ENCODE measurements around the gene DLG5.
"Not testable (repeated sequence)": the region's sequence is repeated elsewhere in the genome, so short reads cannot be mapped to it uniquely, and the experiment has no call there.

DLG5 gene

DNA sequence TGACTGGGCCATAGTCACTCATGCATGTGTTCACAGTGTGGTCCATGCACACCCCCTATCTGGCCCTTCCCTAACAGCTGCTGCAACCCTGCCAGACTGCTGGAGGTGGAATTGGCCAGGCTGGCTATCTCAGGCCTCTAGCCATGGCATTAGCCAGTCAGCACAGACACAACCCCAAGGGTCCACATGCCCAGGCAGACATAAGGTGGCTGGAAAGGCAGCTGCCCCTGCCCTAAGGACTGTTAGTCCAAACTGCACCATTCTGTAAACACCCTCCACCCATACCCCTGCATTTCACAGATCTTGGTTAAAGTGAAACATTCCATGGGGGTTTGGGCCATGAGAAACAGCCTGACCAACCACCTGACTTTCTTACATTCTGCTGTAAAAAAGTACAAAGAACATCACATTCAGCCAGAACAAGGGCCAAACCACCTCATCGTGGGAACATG is 151.6 kb downstream of the DLG5 start:
- Histone ChIP-seq H3K4me3 (ENCODE audit: low read length, poor library complexity, severe bottlenecking) (no peak overlapping the region), H3K27me3 (ENCODE audit: insufficient read depth, low read length, poor library complexity, severe bottlenecking) (no peaks in the 10 kb centered on the region), H3K36me3 (ENCODE audit: insufficient read depth, low read length) (no peaks in the 10 kb centered on the region), H3K79me2 (ENCODE audit: insufficient read depth, low read length) (no peaks in the 10 kb centered on the region), H3K9me3 (ENCODE audit: insufficient read depth, low read depth, low read length) (peaks cover 15% of the 10 kb centered on the region; the same call in 1 of the 2 replicates), H2AFZ (ENCODE audit: low read length) (no peak overlapping the region), H3K4me2 (ENCODE audit: low read depth, low read length, poor library complexity, severe bottlenecking) (no peak overlapping the region), H4K20me1 (ENCODE audit: insufficient read depth, low read length, poor library complexity, severe bottlenecking) (no peaks in the 10 kb centered on the region), H3F3A (ENCODE audit: low read depth) (no peaks in the 10 kb centered on the region), H3K9me2 (replicated peaks; ENCODE audit: low read depth, low read length) (no peaks in the 10 kb centered on the region), H3K9ac (ENCODE audit: low read depth, low read length, poor library complexity, severe bottlenecking) (no peak overlapping the region), H3K4me1 (ENCODE audit: insufficient read depth, low read length, poor library complexity, severe bottlenecking) (no peaks in the 10 kb centered on the region)
- TF ChIP-seq, protein P1, sequence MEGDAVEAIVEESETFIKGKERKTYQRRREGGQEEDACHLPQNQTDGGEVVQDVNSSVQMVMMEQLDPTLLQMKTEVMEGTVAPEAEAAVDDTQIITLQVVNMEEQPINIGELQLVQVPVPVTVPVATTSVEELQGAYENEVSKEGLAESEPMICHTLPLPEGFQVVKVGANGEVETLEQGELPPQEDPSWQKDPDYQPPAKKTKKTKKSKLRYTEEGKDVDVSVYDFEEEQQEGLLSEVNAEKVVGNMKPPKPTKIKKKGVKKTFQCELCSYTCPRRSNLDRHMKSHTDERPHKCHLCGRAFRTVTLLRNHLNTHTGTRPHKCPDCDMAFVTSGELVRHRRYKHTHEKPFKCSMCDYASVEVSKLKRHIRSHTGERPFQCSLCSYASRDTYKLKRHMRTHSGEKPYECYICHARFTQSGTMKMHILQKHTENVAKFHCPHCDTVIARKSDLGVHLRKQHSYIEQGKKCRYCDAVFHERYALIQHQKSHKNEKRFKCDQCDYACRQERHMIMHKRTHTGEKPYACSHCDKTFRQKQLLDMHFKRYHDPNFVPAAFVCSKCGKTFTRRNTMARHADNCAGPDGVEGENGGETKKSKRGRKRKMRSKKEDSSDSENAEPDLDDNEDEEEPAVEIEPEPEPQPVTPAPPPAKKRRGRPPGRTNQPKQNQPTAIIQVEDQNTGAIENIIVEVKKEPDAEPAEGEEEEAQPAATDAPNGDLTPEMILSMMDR (conservative IDR thresholded peaks at IDR 0.05; ENCODE audit: low read length): no peak
- TF ChIP-seq EZH2phosphoT487 (IDR thresholded peaks at IDR 0.05; ENCODE audit: borderline replicate concordance): no peak

DNA sequence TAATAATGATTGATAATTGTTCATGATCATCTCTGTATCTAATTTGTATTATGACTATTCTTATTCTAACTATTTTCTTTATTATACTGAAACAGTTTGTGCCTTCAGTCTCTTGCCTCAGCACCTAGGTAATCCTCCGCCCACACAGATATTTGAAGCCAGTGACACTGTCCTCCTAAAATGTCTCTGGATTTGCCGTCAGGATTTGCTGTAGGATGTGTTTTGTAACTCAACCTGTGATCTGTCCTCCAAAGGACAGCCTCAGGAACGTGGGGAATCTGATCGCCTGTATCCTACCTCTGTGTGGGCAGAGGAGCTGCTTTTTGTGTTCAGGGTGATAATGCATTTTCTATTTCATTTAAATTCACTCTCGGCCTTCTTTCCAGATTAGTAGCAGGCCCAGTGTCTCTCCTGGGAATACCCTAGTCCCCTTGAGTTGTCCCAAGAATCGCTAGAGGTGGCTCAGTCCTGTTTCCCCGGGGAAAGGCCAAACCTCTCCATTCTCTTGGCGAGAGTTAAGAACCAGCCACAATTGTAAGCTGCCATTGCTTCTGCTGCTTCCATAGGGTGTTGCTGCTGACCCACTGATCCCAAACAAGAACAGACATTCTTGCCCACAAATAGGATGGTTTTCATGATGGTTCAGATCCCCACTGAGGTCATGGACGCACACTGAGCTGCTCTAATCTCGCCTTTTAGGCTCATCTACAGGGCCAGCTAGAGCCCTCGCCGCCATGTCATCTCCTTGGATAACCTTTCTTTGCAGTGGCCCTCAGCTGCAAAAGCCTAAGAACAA is 152.7 kb downstream of the DLG5 start:
- TF ChIP-seq, protein P1 (conservative IDR thresholded peaks at IDR 0.05; ENCODE audit: low read length): no peak
- TF ChIP-seq EZH2phosphoT487 (IDR thresholded peaks at IDR 0.05; ENCODE audit: borderline replicate concordance): no peak
- Histone ChIP-seq H2AFZ (ENCODE audit: low read length) (no peak overlapping the region), H3K36me3 (ENCODE audit: insufficient read depth, low read length) (no peaks in the 10 kb centered on the region)

GRCh38 chr10:77772852-77773600 is 153.5 kb downstream of the DLG5 start:
- not testable (repeated sequence) for H3F3A ChIP-seq (ENCODE audit: low read depth); H3K27me3 ChIP-seq (ENCODE audit: insufficient read depth, low read length, poor library complexity, severe bottlenecking); H3K9ac ChIP-seq (ENCODE audit: low read depth, low read length, poor library complexity, severe bottlenecking); H3K4me3 ChIP-seq (ENCODE audit: low read length, poor library complexity, severe bottlenecking); H3K9me2 ChIP-seq (replicated peaks; ENCODE audit: low read depth, low read length); H3K4me2 ChIP-seq (ENCODE audit: low read depth, low read length, poor library complexity, severe bottlenecking); H3K4me1 ChIP-seq (ENCODE audit: insufficient read depth, low read length, poor library complexity, severe bottlenecking); H4K20me1 ChIP-seq (ENCODE audit: insufficient read depth, low read length, poor library complexity, severe bottlenecking); H3K79me2 ChIP-seq (ENCODE audit: insufficient read depth, low read length); H3K36me3 ChIP-seq (ENCODE audit: insufficient read depth, low read length); H2AFZ ChIP-seq (ENCODE audit: low read length)
- peaks cover 15% of the 10 kb centered on the region; the same call in 1 of the 2 replicates for H3K9me3 ChIP-seq (ENCODE audit: insufficient read depth, low read depth, low read length)

More for the DNA sequence above, 152.7 kb downstream of the DLG5 start:
- H3K9ac ChIP-seq (ENCODE audit: low read depth, low read length, poor library complexity, severe bottlenecking): no peak overlapping the region
- no peaks in the 10 kb centered on the region for H3K79me2 ChIP-seq (ENCODE audit: insufficient read depth, low read length)
- no peaks in the 10 kb centered on the region for H3K9me2 ChIP-seq (replicated peaks; ENCODE audit: low read depth, low read length)
- H3K9me3 ChIP-seq (ENCODE audit: insufficient read depth, low read depth, low read length): peaks cover 15% of the 10 kb centered on the region; the same call in 1 of the 2 replicates
- H3K27me3 ChIP-seq (ENCODE audit: insufficient read depth, low read length, poor library complexity, severe bottlenecking): no peaks in the 10 kb centered on the region
- H3F3A ChIP-seq (ENCODE audit: low read depth): no peaks in the 10 kb centered on the region
- H4K20me1 ChIP-seq (ENCODE audit: insufficient read depth, low read length, poor library complexity, severe bottlenecking): no peaks in the 10 kb centered on the region
- H3K4me2 ChIP-seq (ENCODE audit: low read depth, low read length, poor library complexity, severe bottlenecking): no peak overlapping the region
- no peak overlapping the region for H3K4me3 ChIP-seq (ENCODE audit: low read length, poor library complexity, severe bottlenecking)
- no peaks in the 10 kb centered on the region for H3K4me1 ChIP-seq (ENCODE audit: insufficient read depth, low read length, poor library complexity, severe bottlenecking)

Measured in Loucy (cell line).